Natural killer cell treated with Interleukin-12 subunit alpha and Interleukin-12 subunit beta and Interleukin-15 and Interleukin-18, amount 100 ng/mL, for 72 hours (primary cell): Measurements from ENCODE around the gene OR2T29. TPM values are rescaled to one million over a fixed set of nuclear protein-coding genes. Genes with fewer than 3 reads are reported as not detected.
"Not testable (repeated sequence)": the region's sequence is repeated elsewhere in the genome, so short reads cannot be mapped to it uniquely, and the experiment has no call there.

Experiments
- ATAC-seq, 2 donors: fragments of 150-1000 bp; cut with Tn5 transposase in 1 of 2; sonication (Bioruptor Pico), chemical (Tn5 transposase) in 1 of 2; 2 replicates each; pipeline ENCODE4 v1.10.0; 2021
- DNase-seq: peaks from one replicate; pipeline ENCODE4 v3.0.0; 2022; ENCODE audit warnings: low spot score
- H3K27ac Mint-ChIP-seq, 2 donors: 1 replicate in 1 of 2; 2 replicates in 1 of 2; pipeline ENCODE4 v1.8.0; 2022; ENCODE audit warnings: mixed read lengths in 2 of 2, mild to moderate bottlenecking in 1 of 2, moderate library complexity in 1 of 2
- H3K27me3 Mint-ChIP-seq, 2 donors: 1 replicate in 1 of 2; 2 replicates in 1 of 2; pipeline ENCODE4 v1.8.0; 2022; ENCODE audit warnings: mixed read lengths in 2 of 2
- H3K36me3 Mint-ChIP-seq: one replicate; pipeline ENCODE4 v1.8.0; 2022; ENCODE audit warnings: mixed read lengths
- H3K4me1 Mint-ChIP-seq, 2 donors: 1 replicate in 1 of 2; 2 replicates in 1 of 2; pipeline ENCODE4 v1.8.0; 2022; ENCODE audit warnings: low read depth in 2 of 2, mixed read lengths in 2 of 2, mild to moderate bottlenecking in 1 of 2
- H3K4me3 Mint-ChIP-seq: one replicate; pipeline ENCODE4 v1.8.0; 2022; ENCODE audit warnings: mixed read lengths
- H3K9me3 Mint-ChIP-seq: 2 replicates; pipeline ENCODE4 v1.8.0; 2022; ENCODE audit warnings: mixed read lengths
- total RNA-seq, 2 donors: library from RNA; stranded (reverse); gene quantifications; one replicate each; pipeline ENCODE4 v1.2.3, GENCODE V29; 2022

OR2T29 gene, protein sequence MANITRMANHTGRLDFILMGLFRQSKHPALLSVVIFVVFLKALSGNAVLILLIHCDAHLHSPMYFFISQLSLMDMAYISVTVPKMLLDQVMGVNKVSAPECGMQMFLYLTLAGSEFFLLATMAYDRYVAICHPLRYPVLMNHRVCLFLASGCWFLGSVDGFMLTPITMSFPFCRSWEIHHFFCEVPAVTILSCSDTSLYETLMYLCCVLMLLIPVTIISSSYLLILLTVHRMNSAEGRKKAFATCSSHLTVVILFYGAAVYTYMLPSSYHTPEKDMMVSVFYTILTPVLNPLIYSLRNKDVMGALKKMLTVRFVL
- total RNA-seq = not detected

DNA sequence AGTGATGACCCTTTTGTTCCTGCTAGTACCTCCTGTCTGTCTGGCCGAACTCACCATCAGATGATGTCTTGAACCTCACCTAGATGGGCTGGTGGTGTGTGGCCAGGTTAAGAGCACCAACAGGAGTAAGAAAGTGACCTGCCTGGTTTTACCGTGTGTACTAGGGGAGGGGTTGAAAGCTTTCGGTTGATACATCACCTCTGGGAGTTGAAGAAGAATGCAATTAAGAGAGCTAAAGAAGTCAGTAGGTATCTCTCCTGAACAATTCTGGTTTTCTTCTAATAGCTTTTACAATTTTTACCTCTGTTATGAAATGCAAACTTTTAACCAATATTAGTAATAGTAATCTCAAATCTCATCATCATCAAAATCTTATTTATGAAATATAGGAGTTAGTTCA is at the start of gene OR2T29:
Gene OR2T29 (minus strand): TSS at position 101 of the 400 bp plus-strand sequence. CDS start 3,281 bp downstream, outside the sequence.
- not testable (repeated sequence) for H3K9me3 Mint-ChIP-seq, H3K27ac Mint-ChIP-seq, DNase-seq, H3K27me3 Mint-ChIP-seq, H3K36me3 Mint-ChIP-seq, ATAC-seq, H3K4me1 Mint-ChIP-seq, H3K4me3 Mint-ChIP-seq

DNA sequence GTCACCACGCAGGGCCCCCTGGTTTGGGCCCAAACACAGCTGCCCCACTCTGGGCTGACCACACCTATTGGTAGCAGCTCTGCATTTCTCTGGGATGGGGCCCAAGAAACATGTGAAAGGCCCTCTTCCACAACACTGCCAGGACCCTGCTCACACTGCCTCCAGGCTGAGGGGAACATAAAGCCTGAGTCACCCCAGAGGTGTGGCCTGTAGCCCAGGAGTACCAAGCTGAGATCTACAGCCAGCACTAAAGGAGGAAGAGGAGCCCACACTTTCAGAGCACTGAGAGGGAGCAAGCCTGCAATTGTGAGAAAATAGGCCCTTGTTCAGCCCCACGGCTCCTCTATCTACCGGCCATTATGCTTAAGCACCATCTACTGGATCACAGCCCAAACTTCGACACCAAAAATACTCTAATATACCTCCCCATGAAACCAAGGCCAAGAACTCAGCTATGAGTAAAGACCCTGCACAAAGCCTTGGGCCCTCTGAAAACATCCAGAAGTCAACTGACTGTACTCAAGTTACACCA is 49.4 kb upstream of the OR2T29 start:
- ATAC-seq (no peak), DNase-seq (no peak)
- H3K27me3 Mint-ChIP-seq = no peaks in the 10 kb centered on the region
- no peaks in the 10 kb centered on the region for H3K36me3 Mint-ChIP-seq
- no peaks in the 10 kb centered on the region for H3K4me1 Mint-ChIP-seq
- H3K27ac Mint-ChIP-seq = no peak overlapping the region
- H3K4me3 Mint-ChIP-seq = no peak overlapping the region
- no peaks in the 10 kb centered on the region for H3K9me3 Mint-ChIP-seq

DNA sequence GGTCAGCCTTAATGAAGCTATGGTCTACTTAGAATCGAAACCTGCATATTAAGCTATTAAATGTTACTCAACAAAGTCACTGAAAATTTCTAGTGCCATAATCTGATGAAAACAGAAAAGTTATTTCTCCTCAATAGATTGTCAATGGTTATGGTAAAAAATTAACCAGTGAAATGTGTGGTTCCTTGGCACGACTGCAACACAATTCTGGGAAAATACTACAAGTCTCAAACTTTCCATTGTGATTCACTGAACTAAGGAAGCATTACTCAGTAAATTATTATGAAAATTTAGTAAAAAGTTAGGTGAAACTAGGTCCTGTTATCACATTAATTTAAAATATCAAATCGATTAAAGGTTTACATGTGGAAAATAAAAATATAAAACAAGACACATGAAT is 47.7 kb upstream of the OR2T29 start:
- Mint-ChIP-seq H3K4me1 (no peaks in the 10 kb centered on the region), H3K36me3 (no peaks in the 10 kb centered on the region), H3K9me3 (no peaks in the 10 kb centered on the region), H3K4me3 (no peak overlapping the region), H3K27me3 (peaks cover 5 to 6% of the 10 kb centered on the region in 2 donors), H3K27ac (no peak overlapping the region)
- DNase-seq (no peak), ATAC-seq (no peak)

DNA sequence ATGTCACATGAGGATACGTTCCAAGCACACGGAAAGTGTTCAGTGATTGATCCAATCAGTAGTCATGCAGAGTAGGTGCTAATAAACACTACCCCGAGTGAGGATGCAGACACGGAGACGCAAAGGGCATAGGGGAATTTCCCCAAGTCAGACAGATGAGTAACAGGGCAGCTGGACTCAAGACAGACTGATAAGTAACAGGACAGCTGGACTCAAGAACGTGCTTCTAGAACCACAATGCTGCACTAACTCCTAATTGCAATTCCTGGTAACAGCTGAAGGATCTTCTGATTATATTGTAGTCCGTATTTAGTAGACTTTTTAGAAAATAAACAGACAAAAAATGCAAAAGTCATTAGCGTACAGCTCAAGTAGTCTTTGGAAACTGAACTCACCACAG is 36.8 kb upstream of the OR2T29 start:
- no peak overlapping the region for H3K4me3 Mint-ChIP-seq
- no peak overlapping the region for H3K27ac Mint-ChIP-seq
- H3K36me3 Mint-ChIP-seq = no peaks in the 10 kb centered on the region
- ATAC-seq = no peak
- DNase-seq = no peak
- peaks cover 4 to 8% of the 10 kb centered on the region in 2 donors for H3K27me3 Mint-ChIP-seq
- H3K4me1 Mint-ChIP-seq = no peaks in the 10 kb centered on the region
- H3K9me3 Mint-ChIP-seq = peaks cover 3% of the 10 kb centered on the region

DNA sequence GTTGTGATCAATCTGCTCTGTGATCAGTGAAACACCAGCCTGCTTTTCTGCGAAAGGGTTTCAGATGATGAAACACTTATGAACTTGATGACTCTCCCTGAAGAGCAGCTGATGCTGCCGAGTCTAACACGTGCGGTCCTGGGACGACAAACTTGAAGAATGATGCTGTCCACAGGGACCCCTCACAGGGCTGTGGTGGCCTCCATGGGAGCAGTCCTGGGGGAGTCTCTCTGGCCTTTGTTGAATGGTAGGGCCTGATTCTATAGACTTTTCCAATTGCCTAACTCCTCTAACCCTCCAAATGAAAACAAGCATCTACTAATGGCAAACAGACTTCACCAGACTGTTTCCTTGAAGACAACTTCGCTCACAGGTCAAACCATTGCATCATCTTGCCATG is 35.0 kb upstream of the OR2T29 start, which contains the start of gene OR2T10:
Gene OR2T10 (minus strand): TSS at position 112 of the 400 bp plus-strand sequence. CDS start 3,932 bp downstream, outside the sequence.
- no peaks in the 10 kb centered on the region for H3K4me1 Mint-ChIP-seq
- ATAC-seq (no peak), DNase-seq (no peak)
- H3K4me3 Mint-ChIP-seq = no peak within 1 kb of the TSS
- H3K9me3 Mint-ChIP-seq = peaks cover 3% of the 10 kb centered on the region
- H3K27ac Mint-ChIP-seq = no peak within 1 kb of the TSS
- H3K27me3 Mint-ChIP-seq = peaks cover 7 to 8% of the 10 kb centered on the region in 2 donors
- no peaks in the 10 kb centered on the region for H3K36me3 Mint-ChIP-seq

DNA sequence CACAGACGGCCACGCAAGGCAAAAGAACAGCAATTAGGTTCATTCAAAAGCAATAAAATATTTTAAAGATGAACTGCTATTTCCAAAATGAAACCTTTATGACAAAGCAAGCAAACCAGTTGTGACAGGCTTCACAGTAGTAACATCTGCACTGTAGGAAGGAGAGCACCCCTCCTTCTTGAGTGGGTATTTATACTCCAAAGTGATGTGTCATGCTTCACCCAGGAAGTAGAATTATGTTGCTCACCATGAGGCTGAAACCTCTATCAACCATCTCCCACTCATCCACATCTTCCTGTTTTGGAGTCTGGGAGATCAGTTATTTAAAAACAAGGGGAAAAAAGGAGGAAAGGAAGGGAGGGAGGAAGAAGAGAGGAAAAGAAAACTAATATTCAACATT is 34.0 kb upstream of the OR2T29 start:
- no peak overlapping the region for H3K27ac Mint-ChIP-seq
- no peaks in the 10 kb centered on the region for H3K9me3 Mint-ChIP-seq
- no peak for DNase-seq
- H3K4me3 Mint-ChIP-seq = no peak overlapping the region
- H3K27me3 Mint-ChIP-seq = peaks cover 0 to 3% of the 10 kb centered on the region in 2 donors
- H3K36me3 Mint-ChIP-seq = no peaks in the 10 kb centered on the region
- no peaks in the 10 kb centered on the region for H3K4me1 Mint-ChIP-seq
- ATAC-seq = no peak

DNA sequence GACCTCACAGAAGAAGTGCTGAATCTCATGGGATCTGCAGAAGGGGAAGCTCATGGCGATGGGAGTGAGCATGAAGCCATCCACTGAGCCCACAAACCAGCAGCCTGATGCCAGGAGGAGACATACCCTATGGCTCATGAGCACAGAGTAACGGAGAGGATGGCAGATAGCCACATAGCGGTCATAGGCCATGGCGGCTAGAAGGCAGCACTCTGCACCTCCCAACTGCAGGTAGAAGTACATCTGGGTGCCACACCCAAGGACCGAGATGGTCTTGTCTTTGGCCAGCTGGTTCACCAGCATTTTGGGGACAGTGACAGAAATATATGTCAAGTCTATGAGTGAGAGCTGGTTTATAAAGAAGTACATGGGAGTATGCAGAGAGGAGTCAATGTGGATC is 30.7 kb upstream of the OR2T29 start:
- no peak overlapping the region for H3K4me3 Mint-ChIP-seq
- ATAC-seq (no peak), DNase-seq (no peak)
- no peaks in the 10 kb centered on the region for H3K36me3 Mint-ChIP-seq
- H3K4me1 Mint-ChIP-seq = no peaks in the 10 kb centered on the region
- H3K27ac Mint-ChIP-seq = no peak overlapping the region
- H3K27me3 Mint-ChIP-seq = peaks cover 0 to 3% of the 10 kb centered on the region in 2 donors
- H3K9me3 Mint-ChIP-seq = no peaks in the 10 kb centered on the region

DNA sequence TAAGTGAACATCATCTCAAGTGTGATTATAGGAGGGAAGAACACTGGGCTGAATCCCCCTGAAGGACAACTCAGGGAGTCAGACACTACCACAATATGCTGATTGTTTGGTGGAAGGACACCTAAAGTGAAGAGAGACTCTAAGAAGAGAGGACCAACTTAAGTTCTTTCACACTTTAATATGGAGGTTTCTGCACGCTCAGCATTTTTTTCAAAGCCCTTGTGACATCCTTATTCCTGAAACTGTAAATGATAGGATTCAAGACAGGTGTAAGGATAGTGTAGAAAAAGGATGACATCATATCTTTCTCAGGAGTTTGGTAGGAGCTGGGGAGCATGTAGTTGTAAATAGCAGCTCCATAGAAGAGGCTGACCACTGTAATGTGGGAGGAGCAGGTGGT is 30.1 kb upstream of the OR2T29 start:
- DNase-seq (no peak), ATAC-seq (no peak)
- Mint-ChIP-seq H3K27ac (no peak overlapping the region), H3K27me3 (peaks cover 0 to 3% of the 10 kb centered on the region in 2 donors), H3K4me1 (no peaks in the 10 kb centered on the region), H3K36me3 (no peaks in the 10 kb centered on the region), H3K4me3 (no peak overlapping the region), H3K9me3 (no peaks in the 10 kb centered on the region)

DNA sequence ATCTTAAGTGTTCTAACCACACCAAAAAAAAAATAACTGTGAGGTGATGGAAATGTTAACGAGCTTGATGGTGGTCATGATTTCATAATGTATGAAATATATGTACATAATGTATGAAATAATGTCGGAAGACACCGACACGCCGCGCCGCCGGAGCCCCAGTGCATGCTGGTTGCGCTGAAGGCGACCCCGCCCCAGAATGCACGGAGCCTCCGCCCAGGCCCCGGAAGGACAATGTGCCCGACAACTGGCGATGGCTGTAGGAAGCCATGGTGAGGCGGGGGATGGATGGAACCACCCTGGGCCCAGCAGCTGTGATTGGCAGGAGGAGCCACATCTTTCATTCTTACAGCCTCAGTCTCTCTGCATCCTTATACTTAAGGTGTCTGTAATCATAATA is 27.5 kb upstream of the OR2T29 start:
- H3K36me3 Mint-ChIP-seq = no peaks in the 10 kb centered on the region
- ATAC-seq = no peak
- H3K4me3 Mint-ChIP-seq = no peak overlapping the region
- DNase-seq = no peak
- H3K4me1 Mint-ChIP-seq = no peaks in the 10 kb centered on the region
- H3K27me3 Mint-ChIP-seq = peaks cover 5 to 11% of the 10 kb centered on the region in 2 donors
- H3K27ac Mint-ChIP-seq = no peak overlapping the region
- peaks cover 2% of the 10 kb centered on the region for H3K9me3 Mint-ChIP-seq

DNA sequence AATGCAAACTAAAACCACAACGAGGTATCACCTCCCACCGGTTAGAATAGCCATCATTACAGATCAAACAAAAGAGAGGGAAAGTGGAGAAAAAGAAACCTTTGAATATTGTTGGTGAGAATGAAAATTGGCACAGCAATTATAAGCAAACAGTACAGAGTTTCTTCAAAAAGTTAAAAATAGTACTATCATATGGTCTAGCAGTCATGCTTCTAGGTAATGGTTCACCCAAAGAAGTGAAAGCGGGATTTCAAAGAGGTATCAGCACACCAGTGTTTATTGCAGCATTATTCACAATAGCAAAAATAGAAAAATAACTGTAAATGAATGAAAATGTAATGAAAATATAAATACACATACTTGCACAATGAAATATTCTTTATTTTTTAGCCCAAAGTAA is 26.8 kb upstream of the OR2T29 start:
- DNase-seq (no peak), ATAC-seq (no peak)
- H3K4me1 Mint-ChIP-seq = no peaks in the 10 kb centered on the region
- no peak overlapping the region for H3K4me3 Mint-ChIP-seq
- H3K27me3 Mint-ChIP-seq = peaks cover 8 to 11% of the 10 kb centered on the region in 2 donors
- H3K36me3 Mint-ChIP-seq = no peaks in the 10 kb centered on the region
- peaks cover 2% of the 10 kb centered on the region for H3K9me3 Mint-ChIP-seq
- no peak overlapping the region for H3K27ac Mint-ChIP-seq

DNA sequence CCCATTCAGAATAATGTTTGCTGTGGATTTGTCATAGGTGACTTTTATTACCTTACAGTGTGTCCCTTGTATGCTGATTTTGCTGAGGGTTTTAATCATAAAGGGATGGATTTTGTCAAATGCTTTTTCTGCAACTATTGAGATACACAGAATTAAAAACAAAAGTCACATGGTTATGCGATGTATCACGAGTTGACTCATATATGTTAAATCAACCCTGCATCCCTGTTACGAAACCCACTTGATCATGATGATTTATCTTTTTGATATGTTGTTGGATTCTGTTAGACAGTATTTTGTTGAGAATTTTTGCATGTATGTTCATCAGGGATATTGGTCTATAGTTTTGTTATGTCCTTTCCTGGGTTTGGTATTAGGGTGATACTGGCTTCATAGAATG is 22.7 kb upstream of the OR2T29 start:
- no peak for DNase-seq
- H3K27ac Mint-ChIP-seq = no peak overlapping the region
- H3K36me3 Mint-ChIP-seq = no peaks in the 10 kb centered on the region
- peaks cover 7 to 11% of the 10 kb centered on the region in 2 donors for H3K27me3 Mint-ChIP-seq
- no peak for ATAC-seq
- no peaks in the 10 kb centered on the region for H3K4me1 Mint-ChIP-seq
- H3K4me3 Mint-ChIP-seq = no peak overlapping the region
- H3K9me3 Mint-ChIP-seq = peaks cover 2% of the 10 kb centered on the region

DNA sequence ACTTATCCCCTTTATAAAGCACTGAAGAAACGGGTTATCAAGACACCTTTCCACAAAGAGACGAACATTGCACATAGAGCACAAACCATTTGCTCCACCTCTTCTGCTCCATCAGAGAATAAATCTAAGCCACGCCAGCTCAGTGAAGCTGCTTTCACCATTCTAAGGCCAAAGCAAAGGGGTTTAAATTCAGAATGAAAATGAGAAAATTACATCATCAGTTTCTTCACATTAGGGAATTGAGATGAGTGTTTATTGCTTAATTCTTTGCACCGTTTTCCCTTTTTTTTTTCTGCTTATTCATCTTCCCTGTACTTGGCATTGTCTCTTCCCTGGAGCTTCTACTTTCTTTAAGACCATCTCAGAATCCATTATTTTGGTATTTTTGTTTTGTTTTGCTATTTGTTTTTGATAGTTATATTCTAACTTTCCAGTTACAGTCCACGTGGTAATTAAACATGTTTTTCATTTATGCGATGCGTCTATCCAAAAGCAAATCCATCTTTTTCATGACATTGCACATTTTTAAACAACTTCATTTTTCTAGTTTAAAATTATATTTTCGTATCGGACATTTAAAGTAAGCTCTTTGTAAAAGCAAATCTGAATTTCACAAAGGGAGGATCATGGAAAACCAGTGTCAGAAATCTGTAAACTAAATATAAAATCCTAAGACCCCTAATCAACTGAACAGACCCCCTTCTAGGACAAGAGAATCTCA is 13.8 kb upstream of the OR2T29 start:
- H3K27me3 Mint-ChIP-seq = no peaks in the 10 kb centered on the region
- DNase-seq = no peak
- no peak for ATAC-seq
- H3K4me3 Mint-ChIP-seq = no peak overlapping the region
- H3K27ac Mint-ChIP-seq = no peak overlapping the region
- no peaks in the 10 kb centered on the region for H3K36me3 Mint-ChIP-seq
- no peaks in the 10 kb centered on the region for H3K4me1 Mint-ChIP-seq
- no peaks in the 10 kb centered on the region for H3K9me3 Mint-ChIP-seq

DNA sequence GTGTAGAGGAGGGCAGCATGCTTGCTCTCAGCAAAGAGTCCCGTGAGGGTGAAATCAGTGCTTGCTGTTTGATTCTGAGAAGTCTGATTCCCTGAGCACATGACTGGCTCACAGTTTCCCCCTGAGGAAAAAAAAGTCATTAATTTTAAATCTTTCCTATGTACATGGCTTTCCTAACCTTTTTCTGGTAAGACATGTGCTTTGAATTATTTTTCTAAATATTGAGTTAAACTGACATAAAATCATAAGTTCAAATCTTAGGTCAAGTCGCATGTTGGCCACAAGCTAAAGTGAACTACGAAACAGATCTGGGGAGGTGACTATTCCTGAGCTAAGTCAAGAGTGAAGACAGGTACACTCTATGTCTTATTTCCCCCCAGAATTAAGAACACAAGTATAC is 12.1 kb upstream of the OR2T29 start, which contains the start of gene OR2T34:
Gene OR2T34 (minus strand): TSS at position 101 of the 400 bp plus-strand sequence. CDS start 0 bp downstream, at position 101.
- not testable (repeated sequence) for H3K9me3 Mint-ChIP-seq, H3K27me3 Mint-ChIP-seq, H3K4me3 Mint-ChIP-seq, H3K27ac Mint-ChIP-seq, H3K4me1 Mint-ChIP-seq, H3K36me3 Mint-ChIP-seq, ATAC-seq, DNase-seq

DNA sequence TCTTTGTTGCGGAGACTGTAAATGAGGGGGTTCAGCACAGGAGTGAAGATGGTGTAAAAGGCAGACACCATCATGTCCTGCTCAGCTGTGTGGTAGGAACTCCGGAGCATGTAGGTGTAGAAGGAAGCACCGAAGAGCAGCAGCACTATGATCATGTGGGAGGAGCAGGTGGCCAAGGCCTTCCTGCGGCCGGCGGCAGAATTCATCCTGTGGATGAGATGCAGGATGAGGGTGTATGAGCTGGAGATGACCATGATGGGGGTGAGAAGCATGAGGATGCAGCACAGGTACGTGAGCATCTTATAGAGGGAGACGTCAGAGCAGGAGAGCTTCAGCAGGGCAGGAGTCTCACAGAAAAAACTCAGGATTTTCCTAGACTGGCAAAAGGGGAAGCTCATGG is 11.3 kb upstream of the OR2T29 start:
- H3K4me3 Mint-ChIP-seq, ATAC-seq, H3K36me3 Mint-ChIP-seq, H3K9me3 Mint-ChIP-seq, DNase-seq, H3K4me1 Mint-ChIP-seq, H3K27me3 Mint-ChIP-seq, H3K27ac Mint-ChIP-seq: not testable (repeated sequence)
